HepG2 (cell line): ENCODE data around the gene WASF1. TPM values are rescaled to one million over a fixed set of nuclear protein-coding genes. Genes with fewer than 3 reads are reported as not detected.

Source experiments
- ATAC-seq: fragments of 200-7000 bp; cut with Tn5 transposase; 3 replicates; pipeline ENCODE4 v1.9.1; 2020; ENCODE audit warnings: mild to moderate bottlenecking, moderate library complexity
- BruUV-seq: library from RNA; stranded (reverse); fragments of 400-500 nt; replicated peaks from 2 replicates; lab custom pipeline; 2021; lab: Mats Ljungman, UMichigan
- CTCF ChIA-PET: fragments of 300-600 bp; formaldehyde crosslinking; extraction: SDS; loops from one replicate; lab custom pipeline; 2021; ENCODE audit warnings: low total read pairs, inconsistent platforms, low intra/inter-chr PET ratio; lab: Yijun Ruan, JAX
- POLR2A ChIA-PET: fragments of 350-600 bp; sonication (Branson Sonifier 250); formaldehyde crosslinking; loops from one replicate; lab custom pipeline; 2020; ENCODE audit warnings: antibody characterized with exemption, inconsistent platforms; lab: Yijun Ruan, JAX
- DNase-seq: peaks from one replicate; pipeline ENCODE4 v3.0.0-alpha.2; 2015; ENCODE audit warnings: low spot score
- FAIRE-seq: peaks from 3 replicates; lab custom pipeline; 2011; peaks lifted over from hg19 to GRCh38; lab: Jason Lieb, UNC
- H2AFZ ChIP-seq: one replicate; pipeline ENCODE4 v1.6.1; 2011; ENCODE audit warnings: low read length, inconsistent platforms
- H3K27ac ChIP-seq: fragments of 300-600 bp; 3 replicates; pipeline ENCODE4 v1.8.0; 2011; ENCODE audit warnings: mixed run types, mild to moderate bottlenecking, mixed read lengths, low read length, inconsistent platforms; ENCODE audit not compliant: insufficient read depth; ENCODE audit errors: extremely low read length
- H3K27me3 ChIP-seq, 2 experiments: fragments of 200-600 bp in 1 of 2; 2 replicates in 1 of 2; 3 replicates in 1 of 2; pipeline versions ENCODE4 v1.6.0 to v1.8.0; 2011; ENCODE audit warnings: low read length in 2 of 2, mild to moderate bottlenecking in 2 of 2, moderate library complexity in 2 of 2, inconsistent platforms in 1 of 2; ENCODE audit not compliant: insufficient read depth in 2 of 2, control insufficient read depth in 1 of 2
- H3K36me3 ChIP-seq, 2 experiments: fragments of 200-600 bp in 1 of 2; replicated peaks in 1 of 2; 2 replicates in 1 of 2; 3 replicates in 1 of 2; pipeline versions ENCODE4 v1.5.1 to v1.8.0; 2011; ENCODE audit warnings: low read length in 2 of 2, inconsistent platforms in 1 of 2; ENCODE audit not compliant: insufficient read depth in 2 of 2, control insufficient read depth in 1 of 2
- H3K4me1 ChIP-seq: 2 replicates; pipeline ENCODE4 v1.5.1; 2012; ENCODE audit warnings: low read length, inconsistent platforms; ENCODE audit not compliant: insufficient read depth
- H3K4me2 ChIP-seq: 2 replicates; pipeline ENCODE4 v1.6.0; 2011; ENCODE audit warnings: low read depth, low read length, inconsistent platforms
- H3K4me3 ChIP-seq, 3 experiments: fragments of 200-600 bp in 1 of 3; sonication (generic), shearing (Covaris generic) in 1 of 3; replicated peaks in 1 of 3; 2 replicates each; pipeline ENCODE4 v1.5.1; 2011 to 2016; ENCODE audit warnings: low read length in 3 of 3, inconsistent platforms in 2 of 3, low read depth in 2 of 3, mild to moderate bottlenecking in 2 of 3, control low read depth in 1 of 3, mixed read lengths in 1 of 3; ENCODE audit not compliant: insufficient read depth in 1 of 3
- H3K79me2 ChIP-seq: one replicate; pipeline ENCODE4 v1.6.1; 2011; ENCODE audit warnings: low read length, inconsistent platforms; ENCODE audit not compliant: insufficient read depth
- H3K9ac ChIP-seq: 2 replicates; pipeline ENCODE4 v1.6.0; 2011; ENCODE audit warnings: mild to moderate bottlenecking, low read depth, low read length, inconsistent platforms; ENCODE audit not compliant: insufficient read depth
- H3K9me3 ChIP-seq: 2 replicates; pipeline ENCODE4 v1.5.1; 2012; ENCODE audit warnings: mild to moderate bottlenecking, low read length
- H4K20me1 ChIP-seq: 2 replicates; pipeline ENCODE4 v1.6.0; 2011; ENCODE audit warnings: inconsistent platforms, mild to moderate bottlenecking, low read length, moderate library complexity; ENCODE audit not compliant: insufficient read depth
- ATF4 ChIP-seq, 2 experiments: fragments of 450-650 bp in 1 of 2; sonication (generic) in 1 of 2; formaldehyde crosslinking; IDR thresholded peaks; 2 replicates each; pipeline versions ENCODE4 v1.5.0 to v1.8.0; 2020 to 2022; ENCODE audit warnings: mild to moderate bottlenecking in 1 of 2, missing genetic modification reagents in 1 of 2
- DZIP1 ChIP-seq: sonication (generic); formaldehyde crosslinking; IDR thresholded peaks from 2 replicates; pipeline ENCODE4 v1.5.0; 2020; ENCODE audit warnings: mild to moderate bottlenecking, missing genetic modification reagents
- HMG20B ChIP-seq: conservative IDR thresholded peaks from 2 replicates; pipeline ENCODE4 v1.6.1; 2016; ENCODE audit warnings: missing genetic modification reagents, missing compliant biosample characterization
- HMGXB4 ChIP-seq, 2 experiments: sonication (generic) in 1 of 2; formaldehyde crosslinking in 1 of 2; IDR thresholded peaks; 2 replicates each; pipeline versions ENCODE4 v1.4.0 to v1.6.1; 2018 to 2020; ENCODE audit warnings: missing genetic modification reagents in 2 of 2, borderline replicate concordance in 1 of 2, low read depth in 1 of 2, mild to moderate bottlenecking in 1 of 2, missing biosample characterization in 1 of 2
- MAFF ChIP-seq: IDR thresholded peaks from 2 replicates; pipeline ENCODE4 v1.6.1; 2011; ENCODE audit warnings: low read depth, low read length, improper control_type of control experiment
- STAG1 ChIP-seq: sonication (generic); formaldehyde crosslinking; IDR thresholded peaks from 2 replicates; pipeline ENCODE4 v1.4.0; 2020; ENCODE audit warnings: missing genetic modification reagents
- ZFP36 ChIP-seq: fragments of 150-350 bp; IDR thresholded peaks from 2 replicates; pipeline ENCODE4 v1.6.1; 2018; ENCODE audit warnings: borderline replicate concordance, low read length, low read depth; ENCODE audit not compliant: partially characterized antibody
- ZNF264 ChIP-seq: sonication (generic); formaldehyde crosslinking; IDR thresholded peaks from 2 replicates; pipeline ENCODE4 v1.4.0; 2020; ENCODE audit warnings: missing genetic modification reagents
- ZNF34 ChIP-seq: sonication (generic); formaldehyde crosslinking; IDR thresholded peaks from 2 replicates; pipeline ENCODE4 v1.4.0; 2020; ENCODE audit warnings: mild to moderate bottlenecking, missing genetic modification reagents, borderline replicate concordance
- WGBS: methylation state at CpG from one replicate; pipeline ENCODE4 v1.1.6; 2017; ENCODE audit warnings: low lambda C conversion rate; 5-methylcytosine and 5-hydroxymethylcytosine counted together
- in situ Hi-C: cut with HindIII; loops from 2 replicates; pipeline ENCODE4 v1.10.0; 2017; ENCODE audit warnings: low pct_unique_long_range_greater_than_20kb; ENCODE audit not compliant: extremely low pct_ligation_motif_present
- intact Hi-C: fragments of 100-400 bp; cut with micrococcal nuclease; formaldehyde crosslinking; loops from one replicate; pipeline ENCODE4 v1.10.0; 2022; ENCODE audit not compliant: unreplicated experiment
- polyA plus RNA-seq, 8 experiments: library from polyadenylated mRNA; depleted of rRNA in 3 of 8; stranded (reverse) in 7 of 8; unstranded in 1 of 8; fragments of >200 nt; fragmentation: Illumina TruSeq in 4 of 8; extraction: Trizol in 4 of 8; gene quantifications; 2 replicates each; pipeline versions ENCODE4 v1.2.1 to v1.2.3, GENCODE V29; 2011 to 2016; ENCODE audit warnings: low read depth in 4 of 8, missing spikeins in 1 of 8, mixed read lengths in 1 of 8; ENCODE audit not compliant: insufficient read depth in 1 of 8
- total RNA-seq, 5 experiments: library from RNA; depleted of rRNA; stranded (reverse); fragments of >200 nt; fragmentation: Illumina TruSeq; extraction: Trizol; gene quantifications; 2 replicates each; pipeline ENCODE4 v1.2.3, GENCODE V29; 2016; ENCODE audit warnings: low read depth in 1 of 5

WASF1 gene
- total and polyA plus RNA-seq, 2 of the 13 experiments (the other 11 are each of a cell fraction or from before 2014, with no cell fraction given), result 8.5 to 17.3 TPM

GRCh38 chr6:110147870-110148269 is 31.6 kb downstream of the WASF1 start:
- H3K9ac ChIP-seq, result no peak overlapping the region
- POLR2A ChIA-PET, result no interaction called here
- no peaks in the 10 kb centered on the region for H4K20me1 ChIP-seq
- no peaks in the 10 kb centered on the region for H3K9me3 ChIP-seq
- no peak overlapping the region for H3K4me3 ChIP-seq
- no peaks in the 10 kb centered on the region for H3K4me1 ChIP-seq
- TF ChIP-seq HMGXB4 (CRISPR knock-in tag; IDR thresholded peaks at IDR 0.05; ENCODE audit: borderline replicate concordance in 1 of 2, low read depth in 1 of 2), result no peak
- TF ChIP-seq STAG1 (CRISPR knock-in tag), result no peak
- TF ChIP-seq HMG20B (CRISPR knock-in tag), result no peak
- no peak for TF ChIP-seq MAFF
- H3K4me2 ChIP-seq, result no peak overlapping the region
- FAIRE-seq (no peak), DNase-seq (no peak), ATAC-seq (no peak)
- no peak overlapping the region for H2AFZ ChIP-seq
- no peak overlapping the region for H3K27ac ChIP-seq
- intact Hi-C loops (no loop called here), in situ Hi-C loops (no loop called here)
- no peaks in the 10 kb centered on the region for H3K27me3 ChIP-seq
- no peaks in the 10 kb centered on the region for H3K79me2 ChIP-seq
- no peaks in the 10 kb centered on the region for H3K36me3 ChIP-seq
- no TSS peak for BruUV-seq
- CTCF ChIA-PET, result no interaction called here
- 99% methylated on average over 3 of the region's 3 CpGs for WGBS

GRCh38 chr6:110140650-110141049 is 38.8 kb downstream of the WASF1 start:
- no peaks in the 10 kb centered on the region for H3K27me3 ChIP-seq
- H4K20me1 ChIP-seq, result no peaks in the 10 kb centered on the region
- H3K79me2 ChIP-seq, result no peaks in the 10 kb centered on the region
- H3K4me2 ChIP-seq, result no peak overlapping the region
- no TSS peak for BruUV-seq
- WGBS, result 75% methylated on average over 2 of the region's 2 CpGs
- TF ChIP-seq ZNF34 (CRISPR knock-in tag) (no peak), DZIP1 (no peak), ZNF264 (CRISPR knock-in tag) (no peak), ZFP36 (no peak), ATF4 (CRISPR knock-in tag; IDR thresholded peaks at IDR 0.05) (0 out of 4 replicates have a peak, but pooled peaks of 1 of the 2 experiments have one; percentile 14)
- no peak overlapping the region for H3K27ac ChIP-seq
- ATAC-seq (no peak), FAIRE-seq (no peak), DNase-seq (no peak)
- POLR2A ChIA-PET, result no interaction called here
- no peaks in the 10 kb centered on the region for H3K9me3 ChIP-seq
- CTCF ChIA-PET, result no interaction called here
- no peak overlapping the region for H3K4me3 ChIP-seq
- H3K36me3 ChIP-seq, result peaks cover 0 to 3% of the 10 kb centered on the region in 2 experiments; a peak in 1 of 5 replicates
- no peak overlapping the region for H3K9ac ChIP-seq
- no peak overlapping the region for H2AFZ ChIP-seq
- H3K4me1 ChIP-seq, result no peaks in the 10 kb centered on the region
- intact Hi-C loops (no loop called here), in situ Hi-C loops (no loop called here)
